PC-3 (cell line): ENCODE results near the gene CACNA1A. TPM values are rescaled to one million over a fixed set of nuclear protein-coding genes. Genes with fewer than 3 reads are reported as not detected.

Experiments
- ATAC-seq: fragments of 200-7000 bp; cut with Tn5 transposase; 2 replicates; pipeline ENCODE4 v1.9.1; 2020; ENCODE audit warnings: mild to moderate bottlenecking, moderate library complexity
- BruUV-seq: library from RNA; stranded (reverse); fragments of 400-500 nt; replicated peaks from 2 replicates; lab custom pipeline; 2021; lab: Mats Ljungman, UMichigan
- CTCF ChIA-PET: fragments of 300-600 bp; sonication (Branson Sonifier 250); formaldehyde crosslinking; loops from one replicate; lab custom pipeline; 2022; ENCODE audit warnings: antibody characterized with exemption; lab: Charles Lee
- POLR2A ChIA-PET: fragments of 300-600 bp; sonication (Branson Sonifier 250); formaldehyde crosslinking; loops from one replicate; lab custom pipeline; 2022; ENCODE audit warnings: antibody characterized with exemption; ENCODE audit not compliant: unreplicated experiment; lab: Charles Lee
- DNase-seq: peaks from one replicate; pipeline ENCODE4 v3.0.0-alpha.2; 2015
- H2AFZ ChIP-seq: fragments of 300-600 bp; sonication (generic); 2 replicates; pipeline ENCODE4 v1.6.0; 2016; ENCODE audit warnings: antibody characterized with exemption, low read length
- H3F3A ChIP-seq: fragments of 300-600 bp; sonication (generic); one replicate; pipeline ENCODE4 v1.6.0; 2017; ENCODE audit warnings: antibody characterized with exemption, low read length, control low read depth, mild to moderate bottlenecking; ENCODE audit not compliant: unreplicated experiment
- H3K27ac ChIP-seq: fragments of 300-600 bp; sonication (generic); 2 replicates; pipeline ENCODE4 v1.5.1; 2016; ENCODE audit warnings: mild to moderate bottlenecking, low read length
- H3K27me3 ChIP-seq: fragments of 300-600 bp; sonication (generic); 2 replicates; pipeline ENCODE4 v1.6.1; 2016; ENCODE audit warnings: low read length, mixed read lengths
- H3K36me3 ChIP-seq: fragments of 300-600 bp; sonication (generic); 2 replicates; pipeline ENCODE4 v1.6.1; 2016; ENCODE audit warnings: low read depth, mixed run types, low read length, mixed read lengths
- H3K4me1 ChIP-seq: fragments of 300-600 bp; sonication (generic); 2 replicates; pipeline ENCODE4 v1.5.1; 2016; ENCODE audit warnings: low read length; ENCODE audit not compliant: insufficient read depth
- H3K4me2 ChIP-seq: fragments of 300-600 bp; sonication (generic); 2 replicates; pipeline ENCODE4 v1.6.0; 2016; ENCODE audit warnings: low read length
- H3K4me3 ChIP-seq: fragments of 300-600 bp; sonication (generic); 2 replicates; pipeline ENCODE4 v1.5.1; 2016; ENCODE audit warnings: mild to moderate bottlenecking, low read length, mixed read lengths
- H3K79me2 ChIP-seq: fragments of 300-600 bp; sonication (generic); 2 replicates; pipeline ENCODE4 v1.6.1; 2017; ENCODE audit warnings: low read length, mixed read lengths
- H3K9ac ChIP-seq: fragments of 300-600 bp; sonication (generic); 2 replicates; pipeline ENCODE4 v1.6.0; 2016; ENCODE audit warnings: mild to moderate bottlenecking, low read length
- H3K9me2 ChIP-seq: fragments of 300-600 bp; sonication (generic); replicated peaks from 2 replicates; pipeline ENCODE4 v1.6.1; 2016; ENCODE audit warnings: mixed run types, low read length, mixed read lengths
- H3K9me3 ChIP-seq: fragments of 300-600 bp; sonication (generic); 2 replicates; pipeline ENCODE4 v1.6.1; 2016; ENCODE audit warnings: low read length, mixed read lengths
- H4K20me1 ChIP-seq: fragments of 300-600 bp; sonication (generic); 2 replicates; pipeline ENCODE4 v1.6.1; 2016; ENCODE audit warnings: low read length, mixed read lengths
- CTCF ChIP-seq: fragments of 300-600 bp; sonication (generic); conservative IDR thresholded peaks from 2 replicates; pipeline ENCODE4 v1.5.1; 2017; ENCODE audit warnings: antibody characterized with exemption, low read depth, mild to moderate bottlenecking, low read length
- EZH2 ChIP-seq: fragments of 300-600 bp; sonication (generic); IDR thresholded peaks from one replicate; pipeline ENCODE4 v1.6.1; 2017; ENCODE audit warnings: antibody characterized with exemption, mild to moderate bottlenecking, low read length; ENCODE audit not compliant: unreplicated experiment
- EZH2phosphoT487 ChIP-seq: fragments of 300-600 bp; sonication (generic); IDR thresholded peaks from 2 replicates; pipeline ENCODE4 v1.6.1; 2018; ENCODE audit warnings: mild to moderate bottlenecking, antibody characterized with exemption, low read length, borderline replicate concordance
- intact Hi-C: fragments of 100-400 bp; cut with micrococcal nuclease; formaldehyde crosslinking; loops from 2 replicates; pipeline ENCODE4 v1.9.0; 2023
- total RNA-seq: library from RNA; depleted of rRNA; stranded (reverse); fragments of >200 nt; gene quantifications from 2 replicates; pipeline ENCODE4 v1.2.3, GENCODE V29; 2014

Gene CACNA1A
- total RNA-seq, 1 experiment from 2014 or later = 0.62 TPM

- CTCF ChIA-PET = no interaction called here
- intact Hi-C loops = no loop called here
- ATAC-seq = no peak
These were observed 39.6 kb downstream of the CACNA1A start for GRCh38 chr19:13466697-13467096.

GRCh38 chr19:13463296-13463695, 43.0 kb downstream of the CACNA1A start:
- no TSS peak for BruUV-seq

More at GRCh38 chr19:13466697-13467096, 39.6 kb downstream of the CACNA1A start:
- peaks cover 62% of the 10 kb centered on the region for H3K27me3 ChIP-seq
- no peaks in the 10 kb centered on the region for H3K36me3 ChIP-seq
- DNase-seq = no peak
- no peaks in the 10 kb centered on the region for H3K9me2 ChIP-seq
- TF ChIP-seq CTCF (no peak), EZH2phosphoT487 (no peak), EZH2 (no peak)
- H3K4me2 ChIP-seq = no peak overlapping the region
- BruUV-seq = no TSS peak
- H3K4me1 ChIP-seq = no peaks in the 10 kb centered on the region
- H3K9ac ChIP-seq = no peak overlapping the region
- no peaks in the 10 kb centered on the region for H3K9me3 ChIP-seq
- no peaks in the 10 kb centered on the region for H4K20me1 ChIP-seq
- no peak overlapping the region for H3K27ac ChIP-seq
- POLR2A ChIA-PET = no interaction called here
- H3K79me2 ChIP-seq = no peaks in the 10 kb centered on the region
- H2AFZ ChIP-seq = no peak overlapping the region
- H3K4me3 ChIP-seq = no peak overlapping the region
- H3F3A ChIP-seq = no peaks in the 10 kb centered on the region

More at GRCh38 chr19:13463296-13463695, 43.0 kb downstream of the CACNA1A start:
- H2AFZ ChIP-seq = no peak overlapping the region
- CTCF ChIA-PET = no interaction called here
- no peak overlapping the region for H3K27ac ChIP-seq
- H3K4me2 ChIP-seq = no peak overlapping the region
- no peak for TF ChIP-seq EZH2
- TF ChIP-seq CTCF = no peak
- TF ChIP-seq EZH2phosphoT487 = no peak
- H3F3A ChIP-seq = no peaks in the 10 kb centered on the region
- H3K4me1 ChIP-seq = peaks cover 7% of the 10 kb centered on the region; the same call in 1 of the 2 replicates
- H3K9me2 ChIP-seq = no peaks in the 10 kb centered on the region
- ATAC-seq (no peak), DNase-seq (peak; percentile 50)
- intact Hi-C loops = no loop called here
- H3K9me3 ChIP-seq = no peaks in the 10 kb centered on the region
- peaks cover 64% of the 10 kb centered on the region for H3K27me3 ChIP-seq
- no peaks in the 10 kb centered on the region for H4K20me1 ChIP-seq
- no peaks in the 10 kb centered on the region for H3K79me2 ChIP-seq
- H3K4me3 ChIP-seq = no peak overlapping the region
- POLR2A ChIA-PET = no interaction called here
- no peaks in the 10 kb centered on the region for H3K36me3 ChIP-seq
- H3K9ac ChIP-seq = no peak overlapping the region
